PC-3 (cell line): Measurements from ENCODE around the gene TPRG1. TPM values are rescaled to one million over a fixed set of nuclear protein-coding genes. Genes with fewer than 3 reads are reported as not detected.

Experiments
- ATAC-seq: fragments of 200-7000 bp; cut with Tn5 transposase; 2 replicates; pipeline ENCODE4 v1.9.1; 2020; ENCODE audit warnings: mild to moderate bottlenecking, moderate library complexity
- BruUV-seq: library from RNA; stranded (reverse); fragments of 400-500 nt; replicated peaks from 2 replicates; lab custom pipeline; 2021; lab: Mats Ljungman, UMichigan
- CTCF ChIA-PET: fragments of 300-600 bp; sonication (Branson Sonifier 250); formaldehyde crosslinking; loops from one replicate; lab custom pipeline; 2022; ENCODE audit warnings: antibody characterized with exemption; lab: Charles Lee
- POLR2A ChIA-PET: fragments of 300-600 bp; sonication (Branson Sonifier 250); formaldehyde crosslinking; loops from one replicate; lab custom pipeline; 2022; ENCODE audit warnings: antibody characterized with exemption; ENCODE audit not compliant: unreplicated experiment; lab: Charles Lee
- DNase-seq: peaks from one replicate; pipeline ENCODE4 v3.0.0-alpha.2; 2015
- H2AFZ ChIP-seq: fragments of 300-600 bp; sonication (generic); 2 replicates; pipeline ENCODE4 v1.6.0; 2016; ENCODE audit warnings: antibody characterized with exemption, low read length
- H3F3A ChIP-seq: fragments of 300-600 bp; sonication (generic); one replicate; pipeline ENCODE4 v1.6.0; 2017; ENCODE audit warnings: antibody characterized with exemption, low read length, control low read depth, mild to moderate bottlenecking; ENCODE audit not compliant: unreplicated experiment
- H3K27ac ChIP-seq: fragments of 300-600 bp; sonication (generic); 2 replicates; pipeline ENCODE4 v1.5.1; 2016; ENCODE audit warnings: mild to moderate bottlenecking, low read length
- H3K27me3 ChIP-seq: fragments of 300-600 bp; sonication (generic); 2 replicates; pipeline ENCODE4 v1.6.1; 2016; ENCODE audit warnings: low read length, mixed read lengths
- H3K36me3 ChIP-seq: fragments of 300-600 bp; sonication (generic); 2 replicates; pipeline ENCODE4 v1.6.1; 2016; ENCODE audit warnings: low read depth, mixed run types, low read length, mixed read lengths
- H3K4me1 ChIP-seq: fragments of 300-600 bp; sonication (generic); 2 replicates; pipeline ENCODE4 v1.5.1; 2016; ENCODE audit warnings: low read length; ENCODE audit not compliant: insufficient read depth
- H3K4me2 ChIP-seq: fragments of 300-600 bp; sonication (generic); 2 replicates; pipeline ENCODE4 v1.6.0; 2016; ENCODE audit warnings: low read length
- H3K4me3 ChIP-seq: fragments of 300-600 bp; sonication (generic); 2 replicates; pipeline ENCODE4 v1.5.1; 2016; ENCODE audit warnings: mild to moderate bottlenecking, low read length, mixed read lengths
- H3K79me2 ChIP-seq: fragments of 300-600 bp; sonication (generic); 2 replicates; pipeline ENCODE4 v1.6.1; 2017; ENCODE audit warnings: low read length, mixed read lengths
- H3K9ac ChIP-seq: fragments of 300-600 bp; sonication (generic); 2 replicates; pipeline ENCODE4 v1.6.0; 2016; ENCODE audit warnings: mild to moderate bottlenecking, low read length
- H3K9me2 ChIP-seq: fragments of 300-600 bp; sonication (generic); replicated peaks from 2 replicates; pipeline ENCODE4 v1.6.1; 2016; ENCODE audit warnings: mixed run types, low read length, mixed read lengths
- H3K9me3 ChIP-seq: fragments of 300-600 bp; sonication (generic); 2 replicates; pipeline ENCODE4 v1.6.1; 2016; ENCODE audit warnings: low read length, mixed read lengths
- H4K20me1 ChIP-seq: fragments of 300-600 bp; sonication (generic); 2 replicates; pipeline ENCODE4 v1.6.1; 2016; ENCODE audit warnings: low read length, mixed read lengths
- CTCF ChIP-seq: fragments of 300-600 bp; sonication (generic); conservative IDR thresholded peaks from 2 replicates; pipeline ENCODE4 v1.5.1; 2017; ENCODE audit warnings: antibody characterized with exemption, low read depth, mild to moderate bottlenecking, low read length
- EZH2 ChIP-seq: fragments of 300-600 bp; sonication (generic); IDR thresholded peaks from one replicate; pipeline ENCODE4 v1.6.1; 2017; ENCODE audit warnings: antibody characterized with exemption, mild to moderate bottlenecking, low read length; ENCODE audit not compliant: unreplicated experiment
- EZH2phosphoT487 ChIP-seq: fragments of 300-600 bp; sonication (generic); IDR thresholded peaks from 2 replicates; pipeline ENCODE4 v1.6.1; 2018; ENCODE audit warnings: mild to moderate bottlenecking, antibody characterized with exemption, low read length, borderline replicate concordance
- intact Hi-C: fragments of 100-400 bp; cut with micrococcal nuclease; formaldehyde crosslinking; loops from 2 replicates; pipeline ENCODE4 v1.9.0; 2023
- total RNA-seq: library from RNA; depleted of rRNA; stranded (reverse); fragments of >200 nt; gene quantifications from 2 replicates; pipeline ENCODE4 v1.2.3, GENCODE V29; 2014

TPRG1 gene
- total RNA-seq, 1 experiment from 2014 or later: 1.2 TPM

DNA sequence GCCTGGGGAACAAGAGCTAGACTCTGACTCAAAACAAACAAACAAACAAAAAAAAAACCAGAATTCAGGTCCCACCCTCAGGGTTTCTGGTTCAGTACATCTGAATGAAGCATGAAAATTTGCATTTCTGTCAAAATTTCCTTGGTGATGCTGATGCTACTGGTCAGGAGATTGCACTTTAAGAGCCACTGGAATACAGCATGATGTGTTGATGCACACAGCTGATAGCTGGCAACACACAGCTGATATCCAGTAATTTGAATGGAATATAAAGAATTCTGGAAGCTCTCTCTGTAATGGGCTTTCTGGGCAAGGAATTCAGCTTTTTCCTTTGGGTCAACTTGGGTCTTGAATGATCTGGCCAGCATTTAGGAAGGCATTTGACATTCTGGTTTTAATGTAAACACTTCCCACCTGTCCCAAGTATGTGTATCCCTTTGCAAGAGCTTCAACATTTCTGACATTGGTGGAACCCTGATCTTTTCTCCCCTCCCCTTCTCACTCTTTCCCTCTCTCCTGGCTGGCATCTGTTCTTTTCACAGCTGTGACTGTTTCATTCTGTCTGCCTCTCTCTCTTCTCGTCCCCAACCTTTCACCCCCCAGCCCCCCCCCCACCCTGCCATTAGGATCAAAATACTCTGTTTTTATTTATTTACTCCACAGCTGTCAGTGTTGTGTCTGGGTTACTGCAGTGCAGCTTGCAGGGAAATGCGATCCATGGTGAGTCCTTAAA, 189.5 kb downstream of the TPRG1 start:
- Histone ChIP-seq H3K27ac (no peak overlapping the region), H4K20me1 (no peaks in the 10 kb centered on the region), H3K36me3 (no peaks in the 10 kb centered on the region), H3K4me3 (no peak overlapping the region), H3K27me3 (no peaks in the 10 kb centered on the region), H3K4me1 (peaks cover 5% of the 10 kb centered on the region), H3K9ac (no peak overlapping the region), H3F3A (no peaks in the 10 kb centered on the region), H3K79me2 (no peaks in the 10 kb centered on the region), H3K9me3 (no peaks in the 10 kb centered on the region), H3K9me2 (no peaks in the 10 kb centered on the region), H3K4me2 (no peak overlapping the region), H2AFZ (no peak overlapping the region)
- TF ChIP-seq CTCF (no peak), EZH2 (no peak), EZH2phosphoT487 (no peak)
- intact Hi-C loops: no loop called here
- BruUV-seq: no TSS peak
- CTCF ChIA-PET: no interaction called here
- no peak for ATAC-seq
- POLR2A ChIA-PET: no interaction called here
- DNase-seq: peak; percentile 39

DNA sequence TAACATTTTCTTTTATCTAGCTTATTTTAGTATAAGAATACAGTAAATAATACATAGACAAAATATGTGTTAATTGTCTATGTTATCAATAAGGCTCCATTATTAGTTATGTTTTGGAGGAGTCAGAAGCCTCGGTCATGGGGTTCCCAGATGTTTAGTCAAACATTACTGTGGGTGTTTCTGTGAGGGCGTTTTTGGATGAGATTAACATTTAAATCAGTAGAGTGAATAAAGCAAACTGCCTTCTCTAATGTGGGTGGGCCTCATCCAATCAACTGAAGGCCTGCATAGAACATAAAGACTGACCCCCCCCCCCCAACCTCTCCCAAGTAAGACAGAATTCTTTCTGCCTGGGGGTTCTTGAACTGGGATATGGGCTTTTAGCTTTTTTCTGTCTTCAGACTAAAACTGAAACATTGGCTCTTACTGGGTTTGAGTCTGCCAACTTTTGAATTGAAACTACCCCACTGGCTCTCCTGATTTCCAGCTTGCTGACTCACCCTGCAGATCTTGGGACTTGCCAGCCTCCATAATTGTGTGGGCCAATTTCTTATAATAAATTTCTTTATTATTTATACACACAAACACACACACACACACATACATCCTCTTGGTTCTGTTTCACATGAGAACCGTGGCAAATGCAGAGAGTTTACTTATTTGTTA, 192.0 kb downstream of the TPRG1 start:
- no peaks in the 10 kb centered on the region for H3K79me2 ChIP-seq
- DNase-seq (no peak), ATAC-seq (no peak)
- H3K27me3 ChIP-seq: no peaks in the 10 kb centered on the region
- H3K4me2 ChIP-seq: no peak overlapping the region
- intact Hi-C loops: no loop called here
- no peak overlapping the region for H2AFZ ChIP-seq
- H3F3A ChIP-seq: no peaks in the 10 kb centered on the region
- no peak overlapping the region for H3K27ac ChIP-seq
- TF ChIP-seq CTCF (no peak), EZH2phosphoT487 (no peak), EZH2 (no peak)
- H3K4me1 ChIP-seq: peaks cover 4% of the 10 kb centered on the region; the same call in 1 of the 2 replicates
- H3K4me3 ChIP-seq: no peak overlapping the region
- no peaks in the 10 kb centered on the region for H3K9me2 ChIP-seq
- ChIA-PET POLR2A (no interaction called here), CTCF (no interaction called here)
- no peaks in the 10 kb centered on the region for H3K9me3 ChIP-seq
- H4K20me1 ChIP-seq: no peaks in the 10 kb centered on the region
- BruUV-seq: no TSS peak
- no peaks in the 10 kb centered on the region for H3K36me3 ChIP-seq
- H3K9ac ChIP-seq: no peak overlapping the region
